HUES48 (cell line): ENCODE measurements around the gene CACNA2D4.

Source experiments
- H3K27ac ChIP-seq: one replicate; pipeline ENCODE4 v1.7.0; 2013; ENCODE audit warnings: low read depth, low read length, inconsistent platforms
- H3K27me3 ChIP-seq: 2 replicates; pipeline ENCODE4 v1.6.1; 2013; ENCODE audit warnings: mild to moderate bottlenecking, low read length; ENCODE audit not compliant: control insufficient read depth, insufficient read depth
- H3K36me3 ChIP-seq: 2 replicates; pipeline ENCODE4 v1.6.1; 2013; ENCODE audit warnings: low read length; ENCODE audit not compliant: control insufficient read depth, insufficient read depth
- H3K4me1 ChIP-seq: 2 replicates; pipeline ENCODE4 v1.6.1; 2013; ENCODE audit warnings: mild to moderate bottlenecking, low read length; ENCODE audit not compliant: control insufficient read depth, insufficient read depth
- H3K4me3 ChIP-seq: 2 replicates; pipeline ENCODE4 v1.5.1; 2013; ENCODE audit warnings: mild to moderate bottlenecking, low read depth, low read length
- H3K9ac ChIP-seq: 2 replicates; pipeline ENCODE4 v1.6.1; 2013; ENCODE audit warnings: mild to moderate bottlenecking, low read depth, low read length, moderate library complexity
- H3K9me3 ChIP-seq: 2 replicates; pipeline ENCODE4 v1.6.1; 2013; ENCODE audit warnings: low read length; ENCODE audit not compliant: control insufficient read depth, insufficient read depth

The CACNA2D4 gene

DNA sequence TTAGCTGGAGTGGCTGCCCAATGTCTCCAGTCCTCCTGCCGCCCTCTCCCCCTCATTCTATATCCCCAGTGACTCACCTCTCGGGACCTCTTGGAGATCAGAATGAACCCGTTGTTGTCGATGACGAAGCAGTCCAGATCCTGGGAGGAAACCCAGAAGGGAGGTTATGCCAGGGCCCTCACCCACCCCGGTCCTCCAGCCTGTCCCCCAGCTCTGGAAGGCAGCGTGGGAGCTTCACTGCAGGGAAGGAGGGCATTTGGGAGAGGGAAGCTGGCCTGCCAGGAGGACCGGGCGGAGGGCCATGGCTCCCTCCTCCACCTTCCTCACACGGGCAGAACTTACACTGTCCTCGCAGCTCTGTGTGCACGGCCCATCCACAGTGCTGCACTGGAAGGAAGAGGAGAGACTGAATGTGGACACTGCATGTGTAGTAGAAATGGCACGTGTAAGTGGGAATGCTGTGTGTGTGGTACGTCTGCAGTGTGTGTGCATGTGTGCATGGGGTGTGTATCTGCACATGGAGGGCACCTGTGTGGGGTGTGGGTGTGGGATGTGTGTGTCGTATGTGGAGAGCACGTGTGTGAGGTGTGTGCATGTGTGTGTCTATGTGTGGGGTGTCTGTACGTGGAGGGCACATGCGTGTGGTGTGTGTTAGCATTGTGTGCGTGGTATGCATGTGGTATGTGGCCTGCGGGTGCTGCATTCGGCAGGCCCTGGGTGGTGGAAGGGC, 108.1 kb downstream of the CACNA2D4 start:
- no peaks in the 10 kb centered on the region for H3K9me3 ChIP-seq
- H3K36me3 ChIP-seq, result no peaks in the 10 kb centered on the region
- H3K4me1 ChIP-seq, result no peaks in the 10 kb centered on the region
- H3K27me3 ChIP-seq, result no peaks in the 10 kb centered on the region
- no peak overlapping the region for H3K4me3 ChIP-seq
- no peak overlapping the region for H3K27ac ChIP-seq
- H3K9ac ChIP-seq, result no peak overlapping the region

DNA sequence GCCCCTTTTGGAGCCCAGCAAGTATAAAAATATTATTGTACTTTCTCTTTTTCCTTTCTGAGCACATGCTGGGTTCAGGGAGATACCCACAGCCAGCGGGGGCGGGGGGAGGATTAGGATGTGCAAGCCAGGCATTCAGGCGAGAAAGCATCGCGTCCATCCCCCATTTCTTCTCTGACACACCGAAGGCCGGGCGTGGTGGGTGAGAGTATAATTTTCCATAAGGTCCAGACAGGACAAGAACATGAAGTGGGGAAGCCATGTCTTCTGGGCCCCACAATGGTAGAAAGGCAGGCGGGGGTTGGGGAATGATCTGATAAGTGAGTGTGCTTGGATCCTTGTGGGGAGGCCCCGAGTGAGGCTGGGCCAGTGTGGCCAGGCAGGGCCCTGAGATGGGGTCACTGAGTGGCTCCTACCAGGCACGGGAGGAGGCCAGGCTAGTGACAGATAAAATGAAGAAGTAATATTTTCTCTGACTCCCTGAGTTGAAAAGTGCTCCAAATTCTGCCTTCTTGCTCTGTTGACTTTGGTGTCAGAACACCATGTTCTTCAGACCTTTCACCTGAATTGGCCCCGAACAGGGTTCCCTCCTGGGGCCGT, 108.8 kb downstream of the CACNA2D4 start:
- Histone ChIP-seq H3K36me3 (no peaks in the 10 kb centered on the region), H3K27me3 (no peaks in the 10 kb centered on the region), H3K9ac (no peak overlapping the region), H3K4me3 (no peak overlapping the region), H3K9me3 (no peaks in the 10 kb centered on the region), H3K27ac (no peak overlapping the region), H3K4me1 (no peaks in the 10 kb centered on the region)

DNA sequence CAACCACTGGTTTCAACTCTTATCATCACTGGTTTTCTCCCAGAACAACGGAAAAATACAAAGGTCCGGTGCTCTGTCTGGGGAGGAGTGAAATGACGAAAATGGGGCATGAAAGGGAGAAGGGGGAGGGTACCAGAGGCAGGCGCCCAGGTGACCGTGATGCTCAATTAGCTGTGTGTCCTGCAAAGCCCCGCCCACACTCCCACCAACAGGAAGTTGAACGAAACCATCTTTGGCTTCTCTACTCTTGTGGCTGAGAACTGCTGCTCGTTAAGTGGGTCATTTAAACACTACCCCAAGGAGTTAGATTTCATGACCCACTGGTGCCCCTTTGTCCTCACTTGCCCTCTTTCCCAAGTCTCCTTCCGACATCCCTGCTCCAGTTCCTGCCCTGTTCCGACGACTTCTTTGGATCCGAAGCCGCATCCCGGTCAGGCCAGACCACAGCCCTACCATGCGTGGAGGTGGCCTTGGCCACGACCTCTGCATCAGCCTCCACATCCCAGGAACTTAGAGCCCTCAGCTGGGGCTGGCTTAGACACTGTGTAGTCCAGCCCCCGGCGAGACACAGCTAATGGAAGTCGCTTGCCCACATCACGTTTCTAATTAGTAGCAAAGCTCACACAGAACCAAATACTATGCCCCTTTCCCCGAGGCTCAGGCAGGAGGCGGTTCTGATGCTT, 109.5 kb downstream of the CACNA2D4 start:
- no peaks in the 10 kb centered on the region for H3K27me3 ChIP-seq
- no peak overlapping the region for H3K27ac ChIP-seq
- H3K9ac ChIP-seq, result no peak overlapping the region
- no peaks in the 10 kb centered on the region for H3K4me1 ChIP-seq
- no peak overlapping the region for H3K4me3 ChIP-seq
- H3K36me3 ChIP-seq, result no peaks in the 10 kb centered on the region
- H3K9me3 ChIP-seq, result no peaks in the 10 kb centered on the region

DNA sequence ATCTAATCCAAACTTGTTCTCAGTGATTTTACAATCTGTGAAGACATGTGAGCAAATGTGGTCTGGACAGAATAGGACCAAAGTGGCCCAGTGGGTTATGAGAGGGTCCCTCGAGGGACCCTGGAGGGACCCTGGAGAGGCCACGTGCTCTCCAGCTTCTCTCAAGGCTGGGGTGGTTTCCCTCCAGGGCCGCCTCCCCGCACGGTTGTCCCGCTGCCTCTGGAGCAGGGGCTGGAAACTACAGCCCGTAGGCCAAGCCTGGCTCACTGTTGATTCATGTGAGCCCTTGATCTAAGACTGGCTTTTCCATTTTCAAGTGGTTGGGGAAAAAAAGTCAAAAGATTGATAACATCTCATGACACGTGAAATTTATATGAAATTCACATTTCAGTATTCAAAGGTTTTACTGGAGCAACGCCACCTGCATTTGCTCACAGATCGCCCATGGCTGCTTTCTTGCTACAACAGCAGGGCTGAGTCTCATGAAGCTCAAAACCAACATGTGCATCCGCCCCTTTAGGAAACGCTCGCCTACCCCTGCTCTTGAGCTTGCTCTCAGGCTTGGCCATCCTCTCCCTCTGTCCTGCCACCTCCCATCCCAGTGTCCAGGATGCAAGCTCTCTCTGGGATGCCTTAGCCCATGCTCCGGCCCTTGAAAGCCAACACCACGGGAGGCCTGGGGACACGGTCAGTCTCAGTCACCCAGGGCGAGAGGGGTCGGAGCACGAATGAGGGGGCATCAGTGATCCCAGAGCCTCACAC, 110.2 kb downstream of the CACNA2D4 start:
- no peaks in the 10 kb centered on the region for H3K4me1 ChIP-seq
- no peak overlapping the region for H3K9ac ChIP-seq
- H3K4me3 ChIP-seq, result no peak overlapping the region
- no peak overlapping the region for H3K27ac ChIP-seq
- no peaks in the 10 kb centered on the region for H3K9me3 ChIP-seq
- H3K36me3 ChIP-seq, result no peaks in the 10 kb centered on the region
- no peaks in the 10 kb centered on the region for H3K27me3 ChIP-seq

DNA sequence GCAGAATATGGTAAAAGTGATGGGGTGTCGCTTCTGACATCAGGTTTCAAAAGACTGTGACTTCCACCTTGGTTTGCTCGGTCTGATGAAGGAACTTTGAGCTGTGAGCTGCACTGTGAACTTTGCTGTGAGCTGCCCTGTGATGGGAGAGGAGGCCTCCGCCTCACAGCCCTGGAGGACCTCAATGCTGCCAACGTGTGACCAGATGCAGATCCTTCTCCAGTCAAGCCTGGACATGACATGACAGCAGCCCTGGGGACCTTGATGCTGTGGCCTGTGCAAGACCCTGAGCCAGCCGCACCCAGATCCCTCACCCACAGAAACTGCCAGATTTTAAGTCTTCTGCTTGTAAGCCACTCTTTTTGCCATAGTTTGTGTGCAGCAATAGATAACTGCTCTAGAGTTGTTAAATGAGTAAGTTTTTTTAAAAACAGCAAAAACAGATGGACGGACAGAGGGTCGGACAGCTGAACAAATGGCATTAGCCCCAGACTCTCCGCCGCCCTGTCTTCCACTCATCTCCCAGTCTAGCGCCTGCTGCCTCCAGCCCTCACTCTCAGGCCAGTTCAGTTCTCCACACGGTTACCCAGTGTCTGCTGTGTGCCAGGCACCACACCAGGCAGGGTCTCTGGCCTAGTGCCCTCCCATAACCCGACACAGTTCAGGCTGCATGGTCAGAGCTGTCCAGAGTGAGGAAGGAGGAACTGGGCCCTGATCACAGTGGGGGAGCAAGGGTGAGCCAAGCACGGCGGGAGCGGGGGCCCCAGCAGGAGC, 111.2 kb downstream of the CACNA2D4 start:
- H3K27ac ChIP-seq, result no peak overlapping the region
- H3K4me1 ChIP-seq, result no peaks in the 10 kb centered on the region
- no peak overlapping the region for H3K4me3 ChIP-seq
- H3K27me3 ChIP-seq, result no peaks in the 10 kb centered on the region
- H3K9ac ChIP-seq, result no peak overlapping the region
- no peaks in the 10 kb centered on the region for H3K9me3 ChIP-seq
- no peaks in the 10 kb centered on the region for H3K36me3 ChIP-seq

DNA sequence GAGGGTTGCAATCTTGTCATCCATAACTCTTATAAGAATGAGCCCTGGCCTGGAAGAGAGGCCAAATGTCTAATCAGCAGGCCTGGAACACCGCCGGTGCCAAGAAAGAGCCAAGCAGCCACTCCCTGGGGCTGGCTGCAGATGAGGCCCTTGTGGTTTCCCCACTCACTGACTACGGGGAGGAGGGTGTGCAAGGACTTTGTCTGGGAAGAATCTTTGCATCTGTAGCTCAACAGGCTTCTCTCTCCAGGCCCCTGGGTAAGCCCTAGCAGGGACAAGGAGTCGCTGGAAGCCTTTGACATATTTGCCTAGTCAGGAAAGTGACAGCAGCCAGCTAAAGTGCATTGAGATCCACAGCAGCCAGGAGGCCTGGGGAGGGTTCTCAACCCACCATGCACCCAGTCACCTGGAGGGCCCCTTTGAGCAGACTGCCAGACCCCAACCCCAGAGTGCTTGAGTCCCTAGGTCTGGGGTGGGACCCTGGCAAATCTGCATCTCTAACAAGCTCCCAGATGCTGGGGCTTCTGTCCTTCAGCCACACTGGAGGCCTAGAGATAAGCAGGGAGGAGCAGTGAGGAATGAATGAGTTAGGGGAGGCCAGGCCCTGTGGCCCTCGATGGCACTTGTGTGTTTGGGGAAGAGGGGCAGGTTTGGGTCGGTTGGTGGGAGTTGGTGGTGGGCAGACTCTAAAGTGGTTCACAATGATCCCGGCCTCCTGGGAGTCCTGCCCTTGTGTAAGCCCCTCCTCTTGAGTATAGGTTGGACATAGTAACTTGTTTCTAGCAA, 112.0 kb downstream of the CACNA2D4 start:
- Histone ChIP-seq H3K27ac (no peak overlapping the region), H3K4me1 (no peaks in the 10 kb centered on the region), H3K9me3 (no peaks in the 10 kb centered on the region), H3K27me3 (no peaks in the 10 kb centered on the region), H3K9ac (no peak overlapping the region), H3K36me3 (no peaks in the 10 kb centered on the region), H3K4me3 (no peak overlapping the region)

DNA sequence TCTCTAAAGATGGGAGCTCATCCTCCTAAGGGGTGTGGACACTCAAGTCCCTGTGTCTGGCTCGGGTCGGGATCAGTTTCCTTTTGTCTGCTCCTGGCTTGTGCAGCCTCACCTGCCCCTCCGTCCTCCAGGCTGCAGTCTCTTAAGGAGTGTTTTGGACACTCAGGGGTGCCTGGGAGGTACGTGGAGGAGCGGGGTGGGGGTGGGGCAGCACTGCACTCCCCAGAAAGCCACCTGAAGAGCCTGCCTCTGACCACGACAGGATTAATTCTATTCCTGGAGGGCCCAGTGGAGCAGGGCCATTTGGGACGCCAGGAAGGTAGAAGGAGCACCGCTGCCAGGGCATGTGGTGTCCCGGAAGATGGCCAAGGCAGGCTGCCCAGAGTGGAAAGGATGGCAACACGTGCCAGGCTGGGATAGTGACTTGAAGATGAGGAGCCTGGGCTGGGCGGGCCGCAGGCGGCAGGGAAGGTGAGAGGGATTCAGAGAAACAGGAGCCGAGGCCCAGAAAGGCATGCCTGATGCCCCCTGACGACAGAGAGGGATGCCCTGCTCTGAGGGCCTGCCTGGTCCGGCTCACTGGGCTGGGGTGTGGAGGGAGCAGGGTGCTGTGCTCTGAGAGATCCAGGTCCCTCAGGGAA, 112.9 kb downstream of the CACNA2D4 start:
- Histone ChIP-seq H3K36me3 (no peaks in the 10 kb centered on the region), H3K27ac (no peak overlapping the region), H3K4me3 (no peak overlapping the region), H3K9me3 (no peaks in the 10 kb centered on the region), H3K27me3 (no peaks in the 10 kb centered on the region), H3K9ac (no peak overlapping the region), H3K4me1 (no peaks in the 10 kb centered on the region)

DNA sequence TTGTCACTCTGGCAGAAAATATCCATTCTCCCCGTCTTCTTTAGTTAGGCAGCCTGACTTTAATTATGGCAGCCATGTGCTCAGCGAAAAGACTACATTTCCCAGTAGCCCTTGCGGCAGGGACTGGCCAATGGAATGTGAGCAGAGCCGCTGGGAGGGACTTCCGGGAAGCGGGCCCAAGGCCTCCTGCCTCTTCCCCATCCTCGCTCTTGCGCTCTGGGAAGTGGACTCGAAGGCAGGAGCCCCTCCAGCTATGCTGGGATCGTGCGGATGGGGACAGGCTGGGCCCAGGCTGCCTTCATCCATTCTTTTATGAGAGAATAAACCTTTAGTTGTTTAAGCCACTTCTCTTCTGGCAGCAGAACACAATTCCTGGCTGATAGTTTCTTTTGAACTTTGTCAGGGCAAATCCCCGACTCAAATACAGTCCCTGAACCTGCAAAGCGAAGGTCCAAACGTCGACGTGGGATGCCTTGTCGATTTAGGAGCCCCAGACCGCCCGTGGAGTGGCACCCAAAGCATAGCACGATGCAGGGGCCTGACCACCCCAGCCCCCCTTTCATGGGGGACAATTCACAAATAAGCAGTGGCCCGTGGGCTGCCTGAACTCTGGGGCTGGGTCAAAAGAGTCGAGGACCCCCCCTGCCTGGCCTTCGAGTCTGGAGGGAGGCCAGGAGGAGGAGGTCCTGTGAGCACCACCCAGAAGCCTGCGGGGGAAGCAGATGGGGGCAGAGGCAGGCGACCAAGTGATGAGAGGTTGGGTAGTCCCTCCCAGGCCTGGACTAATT, 113.7 kb downstream of the CACNA2D4 start:
- Histone ChIP-seq H3K4me1 (no peaks in the 10 kb centered on the region), H3K27ac (no peak overlapping the region), H3K36me3 (no peaks in the 10 kb centered on the region), H3K9me3 (no peaks in the 10 kb centered on the region), H3K9ac (no peak overlapping the region), H3K4me3 (no peak overlapping the region), H3K27me3 (no peaks in the 10 kb centered on the region)

DNA sequence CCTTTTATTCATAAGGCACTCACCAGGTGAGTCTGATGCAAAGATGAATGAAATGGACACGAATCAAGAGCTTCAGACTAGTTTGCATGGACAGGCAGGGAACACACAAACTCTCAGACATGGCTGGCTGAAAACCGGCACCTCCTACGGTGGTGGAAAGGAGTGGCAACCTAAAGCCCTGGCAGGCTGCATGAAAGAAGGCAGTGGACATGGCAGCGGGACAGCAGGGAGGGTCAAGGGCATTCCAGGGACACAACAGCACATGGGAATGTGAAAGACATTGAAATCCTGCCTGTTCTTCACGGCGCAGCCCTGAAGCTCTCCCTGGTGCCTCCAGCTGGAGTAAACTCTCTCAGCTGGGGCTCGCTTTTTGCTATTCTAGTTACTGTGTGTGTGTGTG, 114.7 kb downstream of the CACNA2D4 start:
- Histone ChIP-seq H3K27me3 (no peaks in the 10 kb centered on the region), H3K4me1 (no peaks in the 10 kb centered on the region), H3K9me3 (no peaks in the 10 kb centered on the region), H3K4me3 (no peak overlapping the region), H3K36me3 (no peaks in the 10 kb centered on the region), H3K9ac (no peak overlapping the region), H3K27ac (no peak overlapping the region)
